Stimulated activated CD8-positive, alpha-beta memory T cell treated with anti-CD3 and anti-CD28 coated beads, Interleukin-4, amount 100 ng/mL, for 24 hours (primary cell): Measurements from ENCODE around the gene RASGRP3.
"Not testable (repeated sequence)": the region's sequence is repeated elsewhere in the genome, so short reads cannot be mapped to it uniquely, and the experiment has no call there.

Experiments used
- DNase-seq: peaks from one replicate; pipeline ENCODE4 v3.0.0-alpha.2; 2020; ENCODE audit warnings: low read depth

Gene RASGRP3, protein sequence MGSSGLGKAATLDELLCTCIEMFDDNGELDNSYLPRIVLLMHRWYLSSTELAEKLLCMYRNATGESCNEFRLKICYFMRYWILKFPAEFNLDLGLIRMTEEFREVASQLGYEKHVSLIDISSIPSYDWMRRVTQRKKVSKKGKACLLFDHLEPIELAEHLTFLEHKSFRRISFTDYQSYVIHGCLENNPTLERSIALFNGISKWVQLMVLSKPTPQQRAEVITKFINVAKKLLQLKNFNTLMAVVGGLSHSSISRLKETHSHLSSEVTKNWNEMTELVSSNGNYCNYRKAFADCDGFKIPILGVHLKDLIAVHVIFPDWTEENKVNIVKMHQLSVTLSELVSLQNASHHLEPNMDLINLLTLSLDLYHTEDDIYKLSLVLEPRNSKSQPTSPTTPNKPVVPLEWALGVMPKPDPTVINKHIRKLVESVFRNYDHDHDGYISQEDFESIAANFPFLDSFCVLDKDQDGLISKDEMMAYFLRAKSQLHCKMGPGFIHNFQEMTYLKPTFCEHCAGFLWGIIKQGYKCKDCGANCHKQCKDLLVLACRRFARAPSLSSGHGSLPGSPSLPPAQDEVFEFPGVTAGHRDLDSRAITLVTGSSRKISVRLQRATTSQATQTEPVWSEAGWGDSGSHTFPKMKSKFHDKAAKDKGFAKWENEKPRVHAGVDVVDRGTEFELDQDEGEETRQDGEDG

DNA sequence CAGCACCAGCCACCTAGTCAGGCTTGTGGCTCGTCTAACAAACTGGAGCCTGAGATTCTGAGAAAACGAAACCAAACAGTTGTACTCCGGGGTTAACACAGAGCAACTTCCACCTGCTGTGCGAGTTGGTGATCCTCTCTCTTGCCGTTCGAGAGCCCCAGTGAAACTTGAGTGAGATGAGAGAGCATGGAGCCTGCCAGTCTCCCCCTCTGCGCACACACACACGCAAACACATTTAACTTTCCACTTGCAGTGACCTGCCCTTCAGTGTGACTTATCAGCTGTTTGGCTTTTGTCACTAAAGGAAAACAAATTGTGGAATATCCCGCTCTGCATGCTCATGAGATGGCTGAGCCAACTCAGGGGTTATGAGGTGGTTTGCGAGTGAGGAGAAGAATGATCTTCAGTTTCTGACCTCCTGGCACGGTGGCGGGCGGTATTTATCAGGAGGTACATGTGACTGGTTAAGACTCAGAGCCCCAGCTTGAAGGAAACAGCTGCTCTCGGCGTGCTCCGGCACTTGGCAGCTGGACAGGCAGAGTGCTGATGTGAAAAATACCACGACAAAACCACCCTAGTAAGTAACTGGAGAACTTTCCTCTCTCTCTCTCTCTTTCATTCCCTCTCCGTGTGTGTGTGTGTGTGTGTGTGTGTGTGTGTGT lies at the start of gene RASGRP3:
RASGRP3 (plus strand) TSS at position 519 of the 662 bp plus-strand sequence. CDS start 38,488 bp downstream, outside the sequence.
- peak; percentile 34 for DNase-seq

DNA sequence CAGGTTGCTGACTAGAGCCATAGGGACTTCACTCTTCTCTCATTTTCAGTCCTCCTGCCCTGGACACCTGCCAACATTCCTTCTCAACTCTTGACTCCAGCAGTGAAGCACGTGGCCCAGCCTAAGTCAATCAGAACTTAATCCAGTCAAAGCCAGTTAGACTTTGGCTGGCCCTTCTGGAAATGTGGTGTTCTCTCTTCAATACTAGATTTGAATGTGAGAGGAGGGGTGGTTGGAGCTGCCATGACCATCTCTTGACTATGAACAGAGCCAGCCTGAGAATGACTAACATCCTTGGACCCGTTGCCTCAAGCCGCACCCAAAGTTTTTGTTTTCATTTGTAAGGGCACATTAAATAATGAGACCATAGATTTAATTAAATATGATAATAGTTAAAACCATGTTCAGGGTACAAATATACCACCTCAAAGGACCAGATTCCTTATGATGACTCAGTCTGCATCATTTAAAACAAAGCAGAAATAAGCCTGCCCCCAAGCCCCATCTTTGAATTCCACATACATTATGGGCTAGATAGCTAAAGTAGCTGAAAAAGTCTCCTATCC lies 49.7 kb upstream of the RASGRP3 start:
- DNase-seq = no peak

DNA sequence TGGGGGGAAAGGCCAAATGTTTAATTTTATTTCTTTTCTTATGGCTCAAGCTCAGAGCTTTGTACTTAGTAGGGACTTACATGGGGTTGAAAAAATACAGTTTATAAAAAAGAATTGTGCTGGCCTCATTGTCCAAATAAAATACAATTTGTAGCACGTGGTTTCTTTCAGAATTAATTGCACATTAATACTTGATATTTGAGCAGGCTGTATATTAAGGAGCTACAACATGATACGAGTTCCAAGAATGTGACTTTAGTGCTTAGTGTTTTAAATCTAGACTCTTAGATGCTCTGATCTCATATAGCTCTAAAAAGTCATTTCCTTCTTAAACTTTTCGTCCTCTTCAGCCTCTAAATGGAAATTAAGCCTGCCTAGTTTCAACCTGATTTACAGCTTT lies 46.4 kb upstream of the RASGRP3 start:
- no peak for DNase-seq

DNA sequence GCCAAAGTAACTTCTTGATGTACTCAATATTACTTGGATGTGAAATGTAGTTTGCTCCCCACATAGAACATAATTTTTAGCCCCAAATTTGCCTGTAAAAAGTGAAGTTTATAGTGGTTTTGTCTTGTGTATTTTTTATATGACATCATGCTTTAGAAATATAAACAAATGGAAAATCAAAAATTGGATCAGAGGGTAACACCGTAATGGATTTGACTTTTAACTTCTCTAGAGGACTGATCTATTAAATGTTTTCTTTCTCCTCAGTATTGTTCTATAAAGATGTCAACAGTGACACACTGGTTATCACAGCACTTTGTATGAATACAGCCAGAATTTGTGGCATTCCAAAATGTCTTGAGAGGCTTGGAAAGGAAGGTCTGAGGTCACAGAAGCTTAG lies 45.6 kb upstream of the RASGRP3 start:
- no peak for DNase-seq

DNA sequence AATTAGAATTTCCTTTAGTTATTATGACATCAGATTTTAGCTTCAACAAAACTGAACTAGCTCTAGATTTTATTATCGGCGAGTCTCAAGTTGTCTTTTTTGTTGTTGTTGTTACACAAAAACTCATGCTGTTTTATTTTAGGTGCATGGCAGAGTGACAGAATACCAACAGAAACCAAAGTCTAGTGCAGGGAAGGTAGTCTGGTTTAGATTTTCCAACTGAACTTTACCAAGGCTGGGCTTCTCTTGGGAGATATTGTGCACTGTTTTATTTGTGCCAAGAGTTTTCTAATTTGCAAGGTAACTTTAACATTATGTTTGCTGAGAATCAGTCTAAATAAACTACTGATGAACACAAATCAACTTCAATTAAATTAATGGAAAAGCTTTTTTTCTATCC lies 43.6 kb upstream of the RASGRP3 start:
- DNase-seq = no peak

DNA sequence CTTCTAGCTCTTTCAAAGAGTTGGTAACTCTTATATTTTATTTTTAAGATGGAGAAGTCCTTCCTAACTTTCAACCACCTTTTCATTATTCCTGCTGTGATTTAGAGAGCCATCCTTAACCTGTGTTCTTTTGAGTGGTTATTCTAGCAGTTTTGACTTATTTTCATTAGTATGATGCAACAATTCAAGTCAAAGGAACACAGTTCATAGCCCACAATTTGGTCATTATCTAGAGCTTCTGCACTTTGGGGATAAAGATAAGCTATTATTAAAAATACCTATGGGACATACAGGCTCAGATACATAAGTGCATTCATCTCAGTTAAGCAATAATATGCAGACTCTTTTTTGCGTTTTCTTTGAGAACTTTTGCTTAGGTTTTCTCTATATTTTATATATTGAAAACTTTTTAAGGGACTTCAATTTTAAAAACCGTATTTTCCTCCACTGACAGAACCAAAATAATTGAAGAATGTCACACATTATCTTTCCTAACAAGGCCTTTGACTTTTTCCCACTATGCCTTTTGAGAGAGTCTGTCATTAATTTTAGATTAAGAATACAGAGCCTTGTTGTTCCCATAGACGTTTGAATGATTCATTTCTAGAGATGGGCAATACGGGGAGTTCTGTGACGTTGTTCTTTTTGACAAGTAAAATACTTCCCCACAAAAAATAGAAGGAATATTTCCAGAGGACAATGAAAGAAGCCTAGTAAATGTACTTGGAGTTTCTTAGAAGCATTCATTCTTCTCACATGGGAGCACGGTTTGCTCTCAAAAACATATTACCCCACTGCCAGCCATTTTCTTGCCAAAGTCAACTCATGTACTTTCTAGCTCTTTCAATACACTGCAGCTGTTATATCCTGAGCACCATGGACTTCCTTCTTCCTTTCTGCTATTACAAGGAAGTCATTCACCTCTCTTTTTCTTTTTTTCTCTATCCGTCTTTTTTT lies 42.9 kb upstream of the RASGRP3 start:
- DNase-seq = no peak

DNA sequence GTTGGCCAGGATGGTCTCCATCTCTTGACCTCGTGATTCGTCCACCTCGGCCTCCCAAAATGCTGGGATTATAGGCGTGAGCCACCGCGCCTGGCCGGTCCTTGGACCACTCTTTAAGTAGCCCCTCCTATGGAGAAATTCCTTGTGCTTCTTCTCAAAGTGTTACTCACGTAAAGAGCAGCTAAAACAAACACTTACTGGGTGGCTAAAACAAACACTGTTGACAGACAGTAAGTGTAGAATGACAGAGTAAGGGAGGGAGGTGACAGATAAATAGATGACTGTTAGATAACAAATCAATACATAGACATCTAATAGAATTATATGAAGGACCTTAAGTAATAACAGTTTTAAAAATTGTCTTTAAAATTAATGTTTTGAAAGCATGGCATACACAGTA lies 40.9 kb upstream of the RASGRP3 start:
- no peak for DNase-seq

DNA sequence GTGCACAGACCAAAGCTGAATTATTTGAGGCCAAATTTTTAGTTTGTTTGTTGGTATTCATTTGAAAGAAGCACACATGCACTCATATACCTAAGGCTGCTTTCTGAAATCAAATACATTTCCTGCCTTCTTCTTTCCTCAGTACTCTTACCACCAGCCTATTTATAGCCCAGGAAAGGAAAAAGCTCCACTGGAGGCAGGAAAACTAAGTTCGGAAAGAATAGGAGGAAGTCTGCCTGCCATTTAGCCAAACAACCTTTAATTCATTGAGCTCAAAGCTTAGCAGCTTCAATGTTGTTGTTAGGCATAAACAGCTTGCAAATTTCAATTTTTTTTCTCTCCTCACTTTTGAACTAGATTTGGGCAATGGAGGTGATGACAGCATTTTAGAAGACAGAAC lies 40.4 kb upstream of the RASGRP3 start:
- DNase-seq = no peak

DNA sequence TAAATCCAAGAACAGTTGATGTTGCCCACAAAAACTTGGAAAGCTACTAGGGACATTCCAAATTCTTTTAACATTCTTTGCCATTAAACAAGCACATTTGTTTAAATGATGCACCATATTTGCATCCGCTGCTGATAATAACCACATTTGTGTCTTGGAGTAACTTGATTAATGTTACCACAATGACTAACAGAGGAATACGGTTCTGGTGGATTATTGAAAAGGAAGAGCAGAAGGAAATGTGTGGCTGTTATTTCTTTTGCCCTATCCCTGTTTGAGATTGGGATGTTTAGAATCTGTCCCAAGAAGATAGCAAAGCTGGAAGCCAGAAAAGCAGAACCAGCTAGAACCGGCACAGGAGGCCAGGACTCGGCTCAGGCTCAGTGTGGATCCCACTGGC lies 39.2 kb upstream of the RASGRP3 start:
- DNase-seq = no peak

DNA sequence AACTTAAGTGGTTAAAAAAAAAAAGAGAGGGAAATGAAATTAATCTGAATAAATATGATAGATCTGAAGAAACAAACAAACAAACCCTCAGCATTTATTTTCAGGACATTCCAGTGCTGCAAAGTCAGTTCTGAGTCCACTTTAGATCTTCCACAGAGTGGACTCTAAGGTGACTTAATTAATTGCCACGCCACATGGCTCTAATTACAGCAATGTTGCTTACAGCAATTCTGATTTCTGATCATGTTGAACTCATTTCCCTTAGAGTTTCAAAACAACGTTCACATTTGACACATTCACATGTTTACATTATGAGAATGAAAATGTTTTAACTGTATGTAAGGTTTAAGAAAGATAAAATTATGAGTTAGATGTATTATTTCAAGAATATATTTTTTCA lies 38.6 kb upstream of the RASGRP3 start:
- DNase-seq = no peak

DNA sequence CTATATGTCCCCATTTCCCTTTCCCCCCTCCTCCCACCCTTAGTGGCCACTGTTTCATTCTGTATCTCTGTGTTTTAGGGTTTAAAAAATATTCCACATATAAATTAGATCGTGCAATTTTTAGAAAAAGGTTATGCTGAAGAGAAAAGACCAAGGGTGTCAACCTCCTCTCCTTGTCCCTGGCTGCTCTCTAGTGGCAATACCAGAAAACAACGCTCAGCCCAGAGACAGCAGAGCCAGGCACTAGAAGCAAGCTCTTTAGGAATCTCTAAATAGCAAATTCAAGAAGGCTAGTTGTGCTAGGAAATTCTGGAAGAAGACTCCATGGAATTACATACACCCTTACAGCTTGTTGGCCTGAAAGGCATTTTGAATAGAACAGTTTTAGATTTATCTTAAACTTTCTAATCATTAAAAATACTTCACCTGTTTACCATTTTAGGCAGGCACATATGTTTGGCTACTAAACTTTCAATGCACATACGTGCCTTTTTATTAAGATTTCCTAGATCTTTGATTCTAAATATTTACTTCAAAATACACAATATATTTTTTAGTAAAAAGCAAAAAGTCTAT lies 35.1 kb upstream of the RASGRP3 start:
- peak; percentile 38 for DNase-seq

DNA sequence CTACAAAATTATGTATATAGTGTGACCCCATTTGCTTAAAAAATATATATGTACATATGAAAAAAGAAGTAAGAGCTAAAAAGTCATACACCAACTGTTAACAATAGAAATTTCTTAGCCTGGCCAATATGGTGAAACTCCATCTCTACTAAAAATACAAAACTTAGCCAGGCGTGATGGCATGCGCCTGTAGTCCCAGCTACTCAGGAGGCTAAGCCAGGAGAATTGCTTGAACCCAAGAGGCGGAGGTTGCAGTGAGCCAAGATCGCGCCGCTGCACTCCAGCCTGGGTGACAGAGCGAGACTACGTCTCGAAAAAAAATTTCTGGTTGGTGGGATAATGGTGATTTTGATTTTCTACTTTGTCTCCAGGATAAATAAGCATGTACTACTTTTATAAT lies 34.4 kb upstream of the RASGRP3 start:
- not testable (repeated sequence) for DNase-seq

DNA sequence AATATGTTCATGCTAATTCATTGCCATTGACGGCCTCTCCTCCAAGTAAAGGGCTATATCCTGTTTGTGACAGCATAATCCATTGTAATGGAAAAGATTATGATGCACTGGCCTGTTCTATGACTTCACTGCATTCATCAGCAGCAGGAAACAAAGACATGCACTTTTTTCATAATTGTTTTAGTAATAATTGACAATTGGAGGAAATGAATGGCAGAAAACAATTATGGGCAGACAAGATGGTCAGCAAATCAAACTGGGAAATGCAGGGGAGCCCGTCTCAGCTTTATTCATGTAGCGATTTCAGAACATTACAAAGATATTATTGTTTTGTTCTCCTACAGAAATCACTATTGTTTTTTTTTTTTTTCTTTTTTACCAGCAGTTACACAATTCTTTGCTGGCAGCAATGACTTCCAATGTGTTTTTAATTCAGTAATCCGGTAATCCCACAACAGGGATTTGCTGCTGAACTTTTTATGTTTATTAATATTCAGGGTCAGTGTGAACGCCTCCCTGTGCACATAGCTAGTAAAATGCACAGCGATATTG lies 33.8 kb upstream of the RASGRP3 start:
- DNase-seq = no peak

DNA sequence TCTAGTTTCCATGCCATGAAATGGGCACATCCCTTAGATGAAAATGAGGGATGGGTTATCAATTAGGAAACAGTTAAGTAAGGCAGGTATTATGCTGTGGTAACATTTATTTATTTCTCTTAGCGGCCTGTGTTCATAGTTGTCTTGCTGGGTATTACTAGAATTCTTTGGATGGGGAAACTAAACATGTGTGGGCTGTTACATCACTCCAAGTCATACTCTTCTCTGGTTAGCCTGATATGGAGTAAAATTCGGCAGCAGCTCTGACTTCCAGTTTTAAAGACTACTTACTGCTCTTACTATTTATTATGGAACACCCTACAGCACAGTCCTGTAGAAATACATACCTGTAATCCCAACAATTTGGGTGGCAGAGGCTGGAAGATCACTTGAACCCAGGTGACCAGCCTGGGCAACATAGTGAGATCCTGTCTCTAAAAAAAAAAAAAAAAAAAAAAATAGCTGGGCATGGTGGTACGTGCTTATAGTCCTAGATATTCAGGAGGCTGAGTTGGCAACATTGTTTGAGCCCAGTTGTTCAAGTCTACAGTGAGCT lies 33.1 kb upstream of the RASGRP3 start:
- no peak for DNase-seq

DNA sequence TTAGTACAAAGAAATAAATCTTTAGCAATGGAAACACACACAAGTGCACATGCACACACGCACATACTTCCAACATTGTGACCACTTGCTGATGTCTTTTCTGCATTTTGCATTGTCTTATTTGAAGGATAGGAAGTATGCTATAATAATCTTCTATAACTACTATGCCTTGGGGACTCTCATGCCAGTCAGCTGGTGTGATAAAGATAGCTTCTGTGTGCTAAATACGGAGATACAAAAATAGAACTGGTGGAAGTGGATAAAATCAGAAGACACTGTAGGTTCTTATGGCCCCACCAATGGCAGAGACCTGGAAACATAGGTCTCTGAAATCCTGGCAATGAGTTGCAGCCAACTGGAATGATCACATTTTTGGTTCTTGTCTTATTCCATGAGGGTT lies 31.5 kb upstream of the RASGRP3 start:
- no peak for DNase-seq

DNA sequence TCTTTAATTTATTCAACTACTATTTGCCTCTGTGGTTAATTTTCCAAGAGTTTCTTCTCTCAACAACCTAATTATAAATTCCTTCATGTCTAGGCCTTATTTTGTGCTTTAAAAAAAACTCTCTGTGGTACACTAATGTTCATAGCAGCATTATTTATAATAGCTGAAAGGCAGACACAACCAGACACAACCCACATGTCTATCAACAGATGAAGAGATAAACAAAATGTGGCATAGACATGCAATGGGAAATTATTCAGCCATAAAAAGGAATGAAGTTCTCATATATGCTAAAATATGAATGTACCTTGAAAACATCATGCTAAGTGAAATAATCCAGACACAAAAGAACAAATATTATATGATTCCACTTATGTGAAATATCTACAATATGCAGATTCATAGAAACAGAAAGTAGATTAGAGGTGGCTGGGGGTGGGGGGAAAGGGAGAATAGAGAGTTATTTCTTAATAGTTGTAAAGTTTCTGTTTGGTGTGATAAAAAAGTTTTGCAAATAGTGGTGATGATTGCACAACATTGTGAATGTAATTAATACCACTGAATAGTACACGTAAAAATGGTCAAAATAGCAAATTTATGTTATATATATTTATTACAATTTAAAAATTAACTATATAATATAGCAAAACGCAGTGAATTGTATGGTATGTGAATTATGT lies 28.1 kb upstream of the RASGRP3 start:
- DNase-seq = no peak

DNA sequence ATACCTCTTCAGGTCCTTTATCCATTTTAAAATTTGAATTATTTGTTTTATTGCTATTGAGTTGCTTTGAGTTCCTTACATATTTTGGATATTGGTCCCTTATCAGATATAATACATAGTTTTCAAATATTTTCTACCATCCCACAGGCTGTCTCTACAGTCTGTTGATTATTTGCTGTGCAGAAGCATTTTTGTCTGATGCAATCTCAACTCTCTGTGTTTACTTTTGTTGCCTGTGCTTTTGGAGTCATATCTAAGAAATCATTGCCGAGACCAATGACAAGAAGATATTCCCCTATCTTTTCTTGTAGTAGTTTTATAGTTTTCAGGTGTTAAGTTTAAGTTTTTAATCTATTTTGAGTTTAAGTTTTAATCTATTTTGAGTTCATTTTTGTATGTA lies 25.2 kb upstream of the RASGRP3 start:
- no peak for DNase-seq

DNA sequence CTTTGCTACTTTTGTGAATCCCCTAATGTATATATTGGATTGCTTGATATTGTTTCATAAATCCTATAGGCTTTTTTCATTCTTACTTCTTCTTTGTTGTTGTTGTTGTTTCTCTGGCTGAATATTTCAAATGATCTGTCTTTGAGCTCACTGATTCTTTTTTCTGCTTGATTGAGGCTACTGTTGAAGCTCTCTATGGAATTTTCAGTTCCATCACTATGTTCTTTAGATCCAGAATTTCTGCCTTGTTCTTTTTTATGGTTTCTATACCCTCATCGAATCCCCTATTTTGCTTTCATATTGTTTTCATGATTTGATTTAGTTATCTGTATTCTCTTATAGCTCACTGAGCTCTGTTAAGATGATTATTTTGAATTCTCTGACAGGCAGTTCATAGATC lies 24.6 kb upstream of the RASGRP3 start:
- no peak for DNase-seq

DNA sequence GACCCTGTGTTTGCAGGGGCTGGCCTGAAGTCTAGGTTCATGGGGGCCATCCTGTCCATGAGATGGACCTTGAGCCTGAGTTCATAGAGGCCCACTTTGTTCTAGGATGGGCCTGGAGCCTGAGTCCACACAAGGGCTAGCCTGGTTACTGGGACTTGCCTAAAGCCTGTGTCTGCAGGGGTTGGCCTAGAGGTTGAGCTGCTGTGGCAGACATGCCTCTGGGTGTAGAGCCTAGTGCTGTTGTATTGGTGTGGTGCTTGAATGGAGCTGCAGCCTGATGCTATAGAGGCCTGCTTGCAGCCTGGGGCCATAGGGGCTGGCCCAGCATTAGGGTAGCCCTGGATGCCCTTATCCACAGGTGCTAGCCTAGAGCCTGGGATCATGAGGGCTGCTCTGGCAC lies 23.9 kb upstream of the RASGRP3 start:
- no peak for DNase-seq

DNA sequence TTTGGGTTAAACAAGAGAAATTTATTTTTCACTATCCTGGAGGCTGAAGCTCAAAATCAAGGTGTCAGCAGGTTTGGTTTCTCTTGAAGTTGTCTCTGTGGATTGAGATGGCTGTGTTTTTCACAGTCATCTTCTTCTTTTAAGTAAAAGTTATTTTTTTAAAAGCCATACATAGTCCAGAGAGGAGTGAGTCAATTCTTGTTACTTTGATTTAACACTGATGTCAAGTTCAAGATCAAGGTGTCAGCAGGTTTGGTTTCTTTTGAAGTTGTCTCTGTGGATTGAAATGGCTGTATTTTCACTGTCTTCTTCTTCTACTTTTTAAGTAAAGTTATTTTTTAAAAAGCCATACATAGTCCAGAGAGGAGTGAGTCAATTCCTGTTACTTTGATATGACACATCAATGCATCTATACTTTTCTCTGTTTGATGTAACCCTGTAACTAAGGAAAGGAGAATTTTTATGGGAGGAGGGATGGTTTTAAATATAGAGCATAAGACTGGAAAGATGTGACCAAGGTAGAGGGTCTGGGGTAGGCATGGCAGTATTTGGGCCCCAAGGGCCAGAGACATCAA lies 22.5 kb upstream of the RASGRP3 start:
- DNase-seq = no peak
